ENCODE measurements around the gene NDUFS3.

DNA sequence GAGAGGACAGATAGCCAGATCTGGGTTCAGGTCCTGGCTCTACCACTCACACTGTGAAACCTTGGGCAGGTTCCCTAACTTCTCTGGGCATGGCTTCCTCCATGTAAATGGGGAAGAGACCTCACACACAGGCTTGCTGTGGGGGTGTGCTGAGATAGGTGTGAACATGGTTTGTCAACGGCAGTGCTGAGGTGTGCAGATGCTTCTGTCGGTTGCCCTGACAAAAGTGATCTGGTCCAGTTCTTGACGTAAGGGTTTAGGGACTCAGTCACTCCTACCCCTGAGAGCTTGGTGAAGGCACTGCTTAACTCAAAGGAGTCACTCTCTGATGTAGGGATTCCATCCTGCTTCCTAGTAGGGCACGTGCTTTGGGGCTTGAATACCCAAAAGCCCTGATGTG is 13.4 kb downstream of the NDUFS3 start:
- TF ChIP-seq, protein P1, sequence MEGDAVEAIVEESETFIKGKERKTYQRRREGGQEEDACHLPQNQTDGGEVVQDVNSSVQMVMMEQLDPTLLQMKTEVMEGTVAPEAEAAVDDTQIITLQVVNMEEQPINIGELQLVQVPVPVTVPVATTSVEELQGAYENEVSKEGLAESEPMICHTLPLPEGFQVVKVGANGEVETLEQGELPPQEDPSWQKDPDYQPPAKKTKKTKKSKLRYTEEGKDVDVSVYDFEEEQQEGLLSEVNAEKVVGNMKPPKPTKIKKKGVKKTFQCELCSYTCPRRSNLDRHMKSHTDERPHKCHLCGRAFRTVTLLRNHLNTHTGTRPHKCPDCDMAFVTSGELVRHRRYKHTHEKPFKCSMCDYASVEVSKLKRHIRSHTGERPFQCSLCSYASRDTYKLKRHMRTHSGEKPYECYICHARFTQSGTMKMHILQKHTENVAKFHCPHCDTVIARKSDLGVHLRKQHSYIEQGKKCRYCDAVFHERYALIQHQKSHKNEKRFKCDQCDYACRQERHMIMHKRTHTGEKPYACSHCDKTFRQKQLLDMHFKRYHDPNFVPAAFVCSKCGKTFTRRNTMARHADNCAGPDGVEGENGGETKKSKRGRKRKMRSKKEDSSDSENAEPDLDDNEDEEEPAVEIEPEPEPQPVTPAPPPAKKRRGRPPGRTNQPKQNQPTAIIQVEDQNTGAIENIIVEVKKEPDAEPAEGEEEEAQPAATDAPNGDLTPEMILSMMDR (IDR thresholded peaks at IDR 0.05 in 4 of 5, conservative IDR thresholded peaks at IDR 0.05 in 1 of 5) = no peak
- no peak for TF ChIP-seq POLR2A (IDR thresholded peaks at IDR 0.05)

Data from gastrocnemius medialis (tissue), 4 donors.